HCT116 (cell line): ENCODE data around the gene CBX8. TPM values are rescaled to one million over a fixed set of nuclear protein-coding genes. Genes with fewer than 3 reads are reported as not detected.

Experiments used
- ATAC-seq: fragments of 200-7000 bp; cut with Tn5 transposase; 2 replicates; pipeline ENCODE4 v1.9.1; 2020; ENCODE audit warnings: mild to moderate bottlenecking, moderate library complexity
- BruUV-seq: library from RNA; stranded (reverse); fragments of 400-500 nt; replicated peaks from 2 replicates; lab custom pipeline; 2021; lab: Mats Ljungman, UMichigan
- CTCF ChIA-PET: fragments of 300-600 bp; sonication (Branson Sonifier 250); formaldehyde crosslinking; loops from one replicate; lab custom pipeline; 2021; ENCODE audit warnings: antibody characterized with exemption; lab: Charles Lee
- POLR2A ChIA-PET: fragments of 300-600, 350-600 bp; sonication (Branson Sonifier 250); formaldehyde crosslinking; loops from one replicate; lab custom pipeline; 2021; ENCODE audit warnings: antibody characterized with exemption; lab: Charles Lee
- RAD21 ChIA-PET, 2 experiments: fragments of 300-600 bp; sonication (Branson Sonifier 250); formaldehyde crosslinking; loops; one replicate each; lab custom pipeline; 2023; ENCODE audit warnings: low total read pairs in 2 of 2; ENCODE audit not compliant: uncharacterized antibody in 2 of 2, unreplicated experiment in 2 of 2, low non-redundant PET in 1 of 2; lab: Charles Lee
- DNase-seq: peaks from one replicate; pipeline ENCODE4 v3.0.0-alpha.2; 2010; ENCODE audit warnings: low read depth, low spot score
- H2AFZ ChIP-seq: fragments of 200-600 bp; shearing (Covaris generic), sonication (generic); 2 replicates; pipeline ENCODE4 v1.6.1; 2017; ENCODE audit warnings: low read depth, mixed run types, mixed read lengths, antibody characterized with exemption, low read length; ENCODE audit not compliant: poor library complexity, severe bottlenecking
- H3K27ac ChIP-seq: 2 replicates; pipeline ENCODE4 v1.5.1; 2012; ENCODE audit warnings: low read depth, low read length
- H3K27me3 ChIP-seq: fragments of 200-600 bp; sonication (generic); 2 replicates; pipeline ENCODE4 v1.6.1; 2016; ENCODE audit warnings: mixed run types, low read length, mixed read lengths; ENCODE audit not compliant: insufficient read depth
- H3K36me3 ChIP-seq, 2 experiments: fragments of 200-500 bp in 1 of 2; fragments of 200-600 bp in 1 of 2; sonication (Bioruptor generic) in 1 of 2; sonication (generic) in 1 of 2; 2 replicates each; pipeline versions ENCODE4 v1.5.1 to v1.6.1; 2014 to 2016; ENCODE audit warnings: low read length in 2 of 2, inconsistent platforms in 1 of 2, mixed read lengths in 1 of 2, mixed run types in 1 of 2; ENCODE audit not compliant: insufficient read depth in 2 of 2, control insufficient read depth in 1 of 2
- H3K4me1 ChIP-seq, 2 experiments: fragments of 200-600 bp in 1 of 2; sonication (generic) in 1 of 2; 2 replicates each; pipeline versions ENCODE4 v1.5.1 to v1.6.1; 2012 to 2017; ENCODE audit warnings: low read length in 2 of 2, inconsistent platforms in 1 of 2, mild to moderate bottlenecking in 1 of 2, mixed read lengths in 1 of 2, mixed run types in 1 of 2, moderate library complexity in 1 of 2; ENCODE audit not compliant: insufficient read depth in 2 of 2, control insufficient read depth in 1 of 2
- H3K4me2 ChIP-seq: fragments of 200-600 bp; sonication (generic); 2 replicates; pipeline ENCODE4 v1.6.1; 2017; ENCODE audit warnings: mixed run types, low read length, mixed read lengths
- H3K4me3 ChIP-seq, 2 experiments: fragments of 200-600 bp in 1 of 2; sonication (generic) in 1 of 2; replicated peaks in 1 of 2; 2 replicates each; pipeline ENCODE4 v1.5.1; 2011 to 2016; ENCODE audit warnings: low read length in 2 of 2, control low read depth in 1 of 2, low read depth in 1 of 2, mild to moderate bottlenecking in 1 of 2, mixed read lengths in 1 of 2, mixed run types in 1 of 2
- H3K79me2 ChIP-seq: fragments of 200-600 bp; sonication (generic); 2 replicates; pipeline ENCODE4 v1.6.1; 2017; ENCODE audit warnings: mild to moderate bottlenecking, mixed run types, low read length, moderate library complexity, mixed read lengths; ENCODE audit not compliant: insufficient read depth
- H3K9ac ChIP-seq: fragments of 200-600 bp; sonication (generic); 2 replicates; pipeline ENCODE4 v1.6.1; 2016; ENCODE audit warnings: low read length, mixed read lengths
- H3K9me2 ChIP-seq: fragments of 200-600 bp; sonication (generic), shearing (Covaris generic); 2 replicates; pipeline ENCODE4 v1.6.1; 2017; ENCODE audit warnings: mixed run types, mild to moderate bottlenecking, moderate library complexity; ENCODE audit not compliant: insufficient read depth
- H3K9me3 ChIP-seq, 2 experiments: fragments of 200-500 bp in 1 of 2; fragments of 200-600 bp in 1 of 2; sonication (Bioruptor generic) in 1 of 2; sonication (generic) in 1 of 2; 2 replicates each; pipeline ENCODE4 v1.6.1; 2014 to 2017; ENCODE audit warnings: low read length in 2 of 2, mixed read lengths in 2 of 2, inconsistent platforms in 1 of 2, low read depth in 1 of 2, mild to moderate bottlenecking in 1 of 2, mixed run types in 1 of 2, moderate library complexity in 1 of 2; ENCODE audit not compliant: control insufficient read depth in 1 of 2, insufficient read depth in 1 of 2
- H4K20me1 ChIP-seq: fragments of 200-600 bp; sonication (generic), shearing (Covaris generic); 2 replicates; pipeline ENCODE4 v1.6.1; 2017; ENCODE audit warnings: mixed run types, mild to moderate bottlenecking, moderate library complexity; ENCODE audit not compliant: insufficient read depth
- CEBPB ChIP-seq: IDR thresholded peaks from 2 replicates; pipeline ENCODE4 v1.6.1; 2012; ENCODE audit warnings: low read depth
- EGR1 ChIP-seq: IDR thresholded peaks from 2 replicates; pipeline ENCODE4 v1.6.1; 2012; ENCODE audit warnings: low read depth
- EZH2 ChIP-seq: fragments of 200-600 bp; sonication (generic); IDR thresholded peaks from 2 replicates; pipeline ENCODE4 v1.6.1; 2017; ENCODE audit warnings: antibody characterized with exemption, mixed run types
- FOSL1 ChIP-seq: IDR thresholded peaks from 2 replicates; pipeline ENCODE4 v1.6.1; 2012; ENCODE audit warnings: low read depth
- POLR2A ChIP-seq: IDR thresholded peaks from 2 replicates; pipeline ENCODE4 v1.7.0; 2011; ENCODE audit warnings: borderline replicate concordance; ENCODE audit not compliant: insufficient read depth, insufficient read length; ENCODE audit errors: extremely low read depth
- RAD21 ChIP-seq: IDR thresholded peaks from 2 replicates; pipeline ENCODE4 v1.6.1; 2012; ENCODE audit warnings: low read depth, mild to moderate bottlenecking
- SRF ChIP-seq: IDR thresholded peaks from 2 replicates; pipeline ENCODE4 v1.6.1; 2012; ENCODE audit warnings: low read depth
- YY1 ChIP-seq: IDR thresholded peaks from 2 replicates; pipeline ENCODE4 v1.6.1; 2011; ENCODE audit warnings: low read length, low read depth, moderate library complexity, mild to moderate bottlenecking; ENCODE audit not compliant: insufficient replicate concordance; ENCODE audit errors: extremely low read depth
- ZFX ChIP-seq: fragments of 450-650 bp; IDR thresholded peaks from 2 replicates; pipeline ENCODE4 v1.6.1; 2017
- intact Hi-C: fragments of 100-400 bp; cut with micrococcal nuclease; formaldehyde crosslinking; loops from 2 replicates; pipeline ENCODE4 v1.10.0; 2022
- total RNA-seq: library from RNA; stranded (reverse); gene quantifications from one replicate; pipeline ENCODE4 v1.2.1, GENCODE V29; 2021; ENCODE audit not compliant: unreplicated experiment
- TF ChIP-seq, protein P1 (sequence below), 3 experiments: fragments of 200-600 bp in 1 of 3; sonication (generic) in 1 of 3; IDR thresholded peaks in 2 of 3; conservative IDR thresholded peaks in 1 of 3; 2 replicates each; pipeline ENCODE4 v1.5.1; 2012 to 2017; ENCODE audit warnings: low read depth in 2 of 3, low read length in 2 of 3, antibody characterized with exemption in 1 of 3, borderline replicate concordance in 1 of 3, control low read depth in 1 of 3, mild to moderate bottlenecking in 1 of 3, mixed read lengths in 1 of 3, mixed run types in 1 of 3, moderate library complexity in 1 of 3; ENCODE audit not compliant: insufficient read depth in 1 of 3

The CBX8 gene
- total RNA-seq, 1 experiment from 2014 or later, result 29.0 TPM

- Histone ChIP-seq H3K4me3 (no peak overlapping the region), H3K27ac (no peak overlapping the region), H3K36me3 (no peaks in the 10 kb centered on the region), H3K4me1 (peaks cover 27 to 48% of the 10 kb centered on the region in 2 experiments), H3K9me3 (no peaks in the 10 kb centered on the region), H3K27me3 (peaks cover 6% of the 10 kb centered on the region; the same call in 1 of the 2 replicates), H3K9me2 (no peaks in the 10 kb centered on the region), H2AFZ (no peak overlapping the region), H4K20me1 (no peaks in the 10 kb centered on the region), H3K9ac (no peak overlapping the region), H3K4me2 (no peak overlapping the region), H3K79me2 (no peaks in the 10 kb centered on the region)
- ATAC-seq (no peak), DNase-seq (no peak)
- ChIA-PET POLR2A (interaction anchor here (1.5 kb wide), 1 partner anchor 28 kb away, joined by 7 read pairs; no protein-coding TSS in a partner anchor), RAD21 (interaction anchor here (1.3 to 1.4 kb wide), 2 partner anchors 10 to 181 kb away, joined by 3 to 4 read pairs; partner anchors contain the start of gene CBX8 (in 1 of the 2)), CTCF (interaction anchor here (0.7 to 3.9 kb wide), 4 partner anchors 10 to 109 kb away, joined by 3 to 24 read pairs (median 12); partner anchors contain the start of gene CBX8)
- intact Hi-C loops, result loop anchor here (5.0 kb wide), 1 partner anchor 110 kb away; no protein-coding TSS in a partner anchor
- no TSS peak for BruUV-seq
- TF ChIP-seq, protein P1, sequence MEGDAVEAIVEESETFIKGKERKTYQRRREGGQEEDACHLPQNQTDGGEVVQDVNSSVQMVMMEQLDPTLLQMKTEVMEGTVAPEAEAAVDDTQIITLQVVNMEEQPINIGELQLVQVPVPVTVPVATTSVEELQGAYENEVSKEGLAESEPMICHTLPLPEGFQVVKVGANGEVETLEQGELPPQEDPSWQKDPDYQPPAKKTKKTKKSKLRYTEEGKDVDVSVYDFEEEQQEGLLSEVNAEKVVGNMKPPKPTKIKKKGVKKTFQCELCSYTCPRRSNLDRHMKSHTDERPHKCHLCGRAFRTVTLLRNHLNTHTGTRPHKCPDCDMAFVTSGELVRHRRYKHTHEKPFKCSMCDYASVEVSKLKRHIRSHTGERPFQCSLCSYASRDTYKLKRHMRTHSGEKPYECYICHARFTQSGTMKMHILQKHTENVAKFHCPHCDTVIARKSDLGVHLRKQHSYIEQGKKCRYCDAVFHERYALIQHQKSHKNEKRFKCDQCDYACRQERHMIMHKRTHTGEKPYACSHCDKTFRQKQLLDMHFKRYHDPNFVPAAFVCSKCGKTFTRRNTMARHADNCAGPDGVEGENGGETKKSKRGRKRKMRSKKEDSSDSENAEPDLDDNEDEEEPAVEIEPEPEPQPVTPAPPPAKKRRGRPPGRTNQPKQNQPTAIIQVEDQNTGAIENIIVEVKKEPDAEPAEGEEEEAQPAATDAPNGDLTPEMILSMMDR (IDR thresholded peaks at IDR 0.05 in 2 of 3, conservative IDR thresholded peaks at IDR 0.05 in 1 of 3; ENCODE audit: borderline replicate concordance in 1 of 3, insufficient read depth in 1 of 3, low read depth in 2 of 3, low read length in 2 of 3), result peak in 1 of 3 experiments; percentile 7; a peak in 1 of 6 replicates
- no peak for TF ChIP-seq FOSL1
Measured at GRCh38 chr17:79806863-79807720, 10.2 kb upstream of the CBX8 start.

GRCh38 chr17:79806446-79806760 is 9.5 kb upstream of the CBX8 start:
- no peaks in the 10 kb centered on the region for H3K9me3 ChIP-seq
- peaks cover 26 to 48% of the 10 kb centered on the region in 2 experiments for H3K4me1 ChIP-seq
- TF ChIP-seq FOSL1, result no peak
- no peak for TF ChIP-seq RAD21
- no peak for TF ChIP-seq EZH2
- no peak for TF ChIP-seq ZFX
- no peak for TF ChIP-seq POLR2A
- TF ChIP-seq CEBPB, result no peak
- TF ChIP-seq, protein P1 (IDR thresholded peaks at IDR 0.05 in 2 of 3, conservative IDR thresholded peaks at IDR 0.05 in 1 of 3; ENCODE audit: borderline replicate concordance in 1 of 3, insufficient read depth in 1 of 3, low read depth in 2 of 3, low read length in 2 of 3), result no peak
- TF ChIP-seq EGR1, result no peak
- TF ChIP-seq SRF, result no peak
- no peak for TF ChIP-seq YY1

More at GRCh38 chr17:79806446-79806760, 9.5 kb upstream of the CBX8 start:
- DNase-seq (no peak), ATAC-seq (no peak)
- no peaks in the 10 kb centered on the region for H4K20me1 ChIP-seq
- no peak overlapping the region for H3K27ac ChIP-seq
- no peak overlapping the region for H2AFZ ChIP-seq
- ChIA-PET CTCF (interaction anchor here (1.4 kb wide), 1 partner anchor 39 kb away, joined by 3 read pairs; no protein-coding TSS in a partner anchor), POLR2A (interaction anchor here (1.4 kb wide), 1 partner anchor 9 kb away, joined by 5 read pairs; the partner anchor contains the start of gene CBX8), RAD21 (no interaction called here)
- H3K4me3 ChIP-seq, result no peak overlapping the region
- H3K79me2 ChIP-seq, result no peaks in the 10 kb centered on the region
- no peak overlapping the region for H3K4me2 ChIP-seq
- no peaks in the 10 kb centered on the region for H3K36me3 ChIP-seq
- peaks cover 6% of the 10 kb centered on the region; the same call in 1 of the 2 replicates for H3K27me3 ChIP-seq
- intact Hi-C loops, result loop anchor here (5.0 kb wide), 1 partner anchor 111 kb away; no protein-coding TSS in a partner anchor
- BruUV-seq, result no TSS peak
- no peaks in the 10 kb centered on the region for H3K9me2 ChIP-seq
- H3K9ac ChIP-seq, result no peak overlapping the region
